ENCODE results near the gene ASB1.

Gene ASB1

GRCh38 chr2:238462782-238463396 is 36.2 kb downstream of the ASB1 start:
- DNase-seq (ENCODE audit: extremely low spot score, insufficient read length, low read depth): peak; percentile 33

GRCh38 chr2:238464389-238464788 is 37.7 kb downstream of the ASB1 start:
- DNase-seq (ENCODE audit: extremely low spot score, insufficient read length, low read depth): no peak
- no peak for FAIRE-seq

More at GRCh38 chr2:238462782-238463396, 36.2 kb downstream of the ASB1 start:
- FAIRE-seq: peak; percentile 87

GRCh38 chr2:238465487-238466242 is 38.9 kb downstream of the ASB1 start:
- FAIRE-seq: no peak
- DNase-seq (ENCODE audit: extremely low spot score, insufficient read length, low read depth): no peak

- DNase-seq (ENCODE audit: extremely low spot score, insufficient read length, low read depth) (no peak), FAIRE-seq (no peak)
Observed at GRCh38 chr2:238466243-238466756, 39.6 kb downstream of the ASB1 start.

- no peak for FAIRE-seq
- DNase-seq (ENCODE audit: extremely low spot score, insufficient read length, low read depth): no peak
Observed at GRCh38 chr2:238467062-238467461, 40.3 kb downstream of the ASB1 start.

GRCh38 chr2:238467792-238468191 is 41.1 kb downstream of the ASB1 start:
- FAIRE-seq: no peak
- no peak for DNase-seq (ENCODE audit: extremely low spot score, insufficient read length, low read depth)

GRCh38 chr2:238469155-238469554 is 42.4 kb downstream of the ASB1 start:
- DNase-seq (ENCODE audit: extremely low spot score, insufficient read length, low read depth) (no peak), FAIRE-seq (no peak)

- FAIRE-seq: no peak
- no peak for DNase-seq (ENCODE audit: extremely low spot score, insufficient read length, low read depth)
Observed at GRCh38 chr2:238473014-238473413, 46.3 kb downstream of the ASB1 start.

- DNase-seq (ENCODE audit: extremely low spot score, insufficient read length, low read depth) (no peak), FAIRE-seq (no peak)
Observed at GRCh38 chr2:238473523-238473922, 46.8 kb downstream of the ASB1 start.

- FAIRE-seq (no peak), DNase-seq (ENCODE audit: extremely low spot score, insufficient read length, low read depth) (no peak)
Observed at GRCh38 chr2:238475034-238475433, 48.3 kb downstream of the ASB1 start.

- no peak for FAIRE-seq
- no peak for DNase-seq (ENCODE audit: extremely low spot score, insufficient read length, low read depth)
Observed at GRCh38 chr2:238475566-238475965, 48.8 kb downstream of the ASB1 start.

GRCh38 chr2:238476258-238476657 is 49.5 kb downstream of the ASB1 start:
- DNase-seq (ENCODE audit: extremely low spot score, insufficient read length, low read depth): no peak
- FAIRE-seq: no peak

GRCh38 chr2:238478216-238478615 is 51.5 kb downstream of the ASB1 start:
- FAIRE-seq (no peak), DNase-seq (ENCODE audit: extremely low spot score, insufficient read length, low read depth) (no peak)

- no peak for DNase-seq (ENCODE audit: extremely low spot score, insufficient read length, low read depth)
- FAIRE-seq: no peak
Observed at GRCh38 chr2:238479847-238480246, 53.1 kb downstream of the ASB1 start.

- FAIRE-seq (no peak), DNase-seq (ENCODE audit: extremely low spot score, insufficient read length, low read depth) (no peak)
Observed at GRCh38 chr2:238483021-238483420, 56.3 kb downstream of the ASB1 start.

GRCh38 chr2:238483656-238484055 is 56.9 kb downstream of the ASB1 start:
- FAIRE-seq (no peak), DNase-seq (ENCODE audit: extremely low spot score, insufficient read length, low read depth) (no peak)

- FAIRE-seq: no peak
Observed at GRCh38 chr2:238484522-238485452, 58.1 kb downstream of the ASB1 start.

GRCh38 chr2:238486123-238486848 is 59.6 kb downstream of the ASB1 start:
- FAIRE-seq (peak; percentile 5), DNase-seq (ENCODE audit: extremely low spot score, insufficient read length, low read depth) (no peak)

More at GRCh38 chr2:238484522-238485452, 58.1 kb downstream of the ASB1 start:
- DNase-seq (ENCODE audit: extremely low spot score, insufficient read length, low read depth): no peak

GRCh38 chr2:238487134-238487533 is 60.4 kb downstream of the ASB1 start:
- DNase-seq (ENCODE audit: extremely low spot score, insufficient read length, low read depth) (no peak), FAIRE-seq (no peak)
